Activated B cell treated with CpG ODN at 0.5 μM for 24 hours (primary cell): ENCODE measurements around the gene FOXO4. TPM values are rescaled to one million over a fixed set of nuclear protein-coding genes. Genes with fewer than 3 reads are reported as not detected.
A peak's percentile ranks its signal among the peaks of the same experiment; 100 is the strongest.

Source experiments
- ATAC-seq: fragments of 200-7000 bp; cut with Tn5 transposase; one replicate; pipeline ENCODE4 v1.10.0; 2021; ENCODE audit warnings: low read depth, mild to moderate bottlenecking, moderate library complexity
- CTCF ChIA-PET: fragments of 350-600 bp; sonication (Branson Sonifier 250); formaldehyde crosslinking; loops from one replicate; lab custom pipeline; 2021; ENCODE audit warnings: antibody characterized with exemption; lab: Charles Lee
- POLR2A ChIA-PET: fragments of 350-600 bp; sonication (Branson Sonifier 250); formaldehyde crosslinking; loops from one replicate; lab custom pipeline; 2021; ENCODE audit warnings: antibody characterized with exemption; lab: Charles Lee
- DNase-seq: peaks from one replicate; pipeline ENCODE4 v3.0.0; 2022
- H3K27ac Mint-ChIP-seq: one replicate; pipeline ENCODE4 v1.8.0; 2020; ENCODE audit warnings: mixed read lengths
- H3K27me3 Mint-ChIP-seq: one replicate; pipeline ENCODE4 v1.8.0; 2021; ENCODE audit warnings: mixed read lengths
- H3K36me3 Mint-ChIP-seq: one replicate; pipeline ENCODE4 v1.8.0; 2021; ENCODE audit warnings: low read depth, mixed read lengths
- H3K4me1 Mint-ChIP-seq: one replicate; pipeline ENCODE4 v1.8.0; 2021; ENCODE audit warnings: mixed read lengths
- H3K4me3 Mint-ChIP-seq: one replicate; pipeline ENCODE4 v1.8.0; 2020; ENCODE audit warnings: mild to moderate bottlenecking, mixed read lengths
- H3K9me3 Mint-ChIP-seq: one replicate; pipeline ENCODE4 v1.8.0; 2020; ENCODE audit warnings: mixed read lengths
- intact Hi-C: fragments of 100-400 bp; cut with micrococcal nuclease; formaldehyde crosslinking; loops from one replicate; pipeline ENCODE4 v1.15.1; 2024
- total RNA-seq: library from RNA; stranded (reverse); gene quantifications from 2 replicates; pipeline ENCODE4 v1.2.3, GENCODE V29; 2022
- TF ChIP-seq, protein P1 (sequence below): fragments of 200-600 bp; IDR thresholded peaks from one replicate; pipeline ENCODE4 v1.8.0; 2022; ENCODE audit warnings: antibody characterized with exemption, mild to moderate bottlenecking

Gene FOXO4
- total RNA-seq, 1 donor from 2014 or later = 16.1 TPM

DNA sequence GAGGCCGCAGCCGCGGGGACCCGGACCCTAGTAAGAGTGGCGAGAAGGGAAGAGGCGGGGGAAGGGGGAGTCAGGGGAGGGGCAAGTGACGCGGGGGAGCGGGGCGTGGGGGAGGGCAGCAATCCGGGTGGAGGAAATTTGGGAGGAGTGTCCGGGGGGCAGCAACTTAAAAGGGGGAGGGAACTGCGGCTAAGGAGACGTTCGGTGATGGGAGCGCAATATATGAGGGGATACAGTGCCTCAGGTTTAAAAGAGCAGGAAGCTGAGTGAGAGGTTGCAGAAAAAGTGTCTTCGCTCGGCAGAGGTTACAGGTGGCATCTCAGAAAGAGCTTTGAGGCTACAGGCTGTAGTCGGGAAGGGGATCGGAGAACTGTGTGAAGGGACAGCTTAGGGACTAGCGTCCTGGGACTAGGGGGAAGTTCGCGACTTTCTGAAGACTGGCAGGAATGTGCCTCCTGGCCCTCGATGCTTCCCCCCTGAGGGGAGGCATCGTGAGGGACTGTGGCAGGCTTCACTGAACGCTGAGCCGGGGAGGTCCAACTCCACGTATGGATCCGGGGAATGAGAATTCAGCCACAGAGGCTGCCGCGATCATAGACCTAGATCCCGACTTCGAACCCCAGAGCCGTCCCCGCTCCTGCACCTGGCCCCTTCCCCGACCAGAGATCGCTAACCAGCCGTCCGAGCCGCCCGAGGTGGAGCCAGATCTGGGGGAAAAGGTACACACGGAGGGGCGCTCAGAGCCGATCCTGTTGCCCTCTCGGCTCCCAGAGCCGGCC, 519 bp downstream of the FOXO4 start:
- CTCF ChIA-PET = no interaction called here
- no peaks in the 10 kb centered on the region for H3K9me3 Mint-ChIP-seq

DNA sequence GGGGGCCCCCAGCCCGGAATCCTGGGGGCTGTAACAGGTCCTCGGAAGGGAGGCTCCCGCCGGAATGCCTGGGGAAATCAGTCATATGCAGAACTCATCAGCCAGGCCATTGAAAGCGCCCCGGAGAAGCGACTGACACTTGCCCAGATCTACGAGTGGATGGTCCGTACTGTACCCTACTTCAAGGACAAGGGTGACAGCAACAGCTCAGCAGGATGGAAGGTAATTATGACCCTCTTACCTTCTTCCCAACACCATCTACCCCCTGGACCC, 1.0 kb downstream of the FOXO4 start:
- POLR2A ChIA-PET = interaction anchor here (0.7 to 4.0 kb wide), 3 partner anchors 15 to 187 kb away, joined by 3 to 36 read pairs (median 13); partner anchors contain the start of genes IL2RG, MED12 and NONO
- Mint-ChIP-seq H3K27ac (no peak overlapping the region), H3K4me3 (peak overlapping the region; percentile 95), H3K4me1 (peaks cover 26% of the 10 kb centered on the region), H3K9me3 (no peaks in the 10 kb centered on the region), H3K27me3 (no peaks in the 10 kb centered on the region), H3K36me3 (peaks cover 5% of the 10 kb centered on the region)
- no peak for DNase-seq
- TF ChIP-seq, protein P1, sequence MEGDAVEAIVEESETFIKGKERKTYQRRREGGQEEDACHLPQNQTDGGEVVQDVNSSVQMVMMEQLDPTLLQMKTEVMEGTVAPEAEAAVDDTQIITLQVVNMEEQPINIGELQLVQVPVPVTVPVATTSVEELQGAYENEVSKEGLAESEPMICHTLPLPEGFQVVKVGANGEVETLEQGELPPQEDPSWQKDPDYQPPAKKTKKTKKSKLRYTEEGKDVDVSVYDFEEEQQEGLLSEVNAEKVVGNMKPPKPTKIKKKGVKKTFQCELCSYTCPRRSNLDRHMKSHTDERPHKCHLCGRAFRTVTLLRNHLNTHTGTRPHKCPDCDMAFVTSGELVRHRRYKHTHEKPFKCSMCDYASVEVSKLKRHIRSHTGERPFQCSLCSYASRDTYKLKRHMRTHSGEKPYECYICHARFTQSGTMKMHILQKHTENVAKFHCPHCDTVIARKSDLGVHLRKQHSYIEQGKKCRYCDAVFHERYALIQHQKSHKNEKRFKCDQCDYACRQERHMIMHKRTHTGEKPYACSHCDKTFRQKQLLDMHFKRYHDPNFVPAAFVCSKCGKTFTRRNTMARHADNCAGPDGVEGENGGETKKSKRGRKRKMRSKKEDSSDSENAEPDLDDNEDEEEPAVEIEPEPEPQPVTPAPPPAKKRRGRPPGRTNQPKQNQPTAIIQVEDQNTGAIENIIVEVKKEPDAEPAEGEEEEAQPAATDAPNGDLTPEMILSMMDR = no peak
- CTCF ChIA-PET = no interaction called here
- intact Hi-C loops = loop anchor here (2.0 to 10.0 kb wide), 2 partner anchors 188 to 962 kb away; partner anchors contain the start of gene IGBP1
- ATAC-seq = no peak

More for the DNA sequence above, 519 bp downstream of the FOXO4 start:
- Mint-ChIP-seq H3K4me3 (peak overlapping the region; percentile 95), H3K27ac (peak overlapping the region; percentile 93), H3K4me1 (peaks cover 26% of the 10 kb centered on the region), H3K36me3 (peaks cover 2% of the 10 kb centered on the region), H3K27me3 (no peaks in the 10 kb centered on the region)
- POLR2A ChIA-PET = interaction anchor here (0.7 to 4.0 kb wide), 4 partner anchors 15 to 270 kb away, joined by 3 to 36 read pairs (median 8); partner anchors contain the start of genes IL2RG, MED12, NONO and TAF1
- ATAC-seq (peak; percentile 55), DNase-seq (peak; percentile 20)
- TF ChIP-seq, protein P1 = no peak
- intact Hi-C loops = loop anchor here (1.0 to 10.0 kb wide), 6 partner anchors 22 to 961 kb away; partner anchors contain the start of genes IGBP1, MED12, SNX12 and TAF1

DNA sequence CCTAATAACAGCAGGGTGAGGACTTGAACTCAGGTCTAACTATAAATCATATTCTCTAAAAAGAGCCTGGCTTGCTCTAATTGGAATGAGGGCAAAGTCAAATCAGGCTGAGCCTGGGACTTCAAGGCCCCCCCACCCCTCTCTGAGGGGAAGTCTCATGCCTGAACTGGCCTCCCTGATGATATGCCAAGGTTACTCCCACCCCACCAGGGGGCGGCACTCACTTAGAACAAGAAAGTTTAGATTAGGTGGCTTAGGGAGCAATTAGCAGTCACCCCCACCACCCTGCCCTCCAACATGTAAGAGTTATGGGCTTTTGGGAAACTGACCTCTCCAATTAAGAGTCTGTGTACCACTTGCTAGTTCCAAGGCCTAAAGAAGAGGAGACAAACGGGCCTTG, 2.7 kb downstream of the FOXO4 start:
- CTCF ChIA-PET = interaction anchor here (1.0 kb wide), 1 partner anchor 31 kb away, joined by 3 read pairs; no protein-coding TSS in a partner anchor
- no peak overlapping the region for H3K27ac Mint-ChIP-seq
- H3K4me1 Mint-ChIP-seq = peaks cover 34% of the 10 kb centered on the region
- DNase-seq = peak; percentile 53
- no peaks in the 10 kb centered on the region for H3K27me3 Mint-ChIP-seq
- intact Hi-C loops = loop anchor here (1.0 to 10.0 kb wide), 4 partner anchors 13 to 964 kb away; partner anchors contain the start of genes IGBP1 and IL2RG
- peaks cover 5% of the 10 kb centered on the region for H3K36me3 Mint-ChIP-seq
- H3K9me3 Mint-ChIP-seq = no peaks in the 10 kb centered on the region
- H3K4me3 Mint-ChIP-seq = peak overlapping the region; percentile 46
- ATAC-seq = peak; percentile 51
- TF ChIP-seq, protein P1 = no peak
- POLR2A ChIA-PET = interaction anchor here (1.1 to 4.0 kb wide), 4 partner anchors 10 to 31 kb away, joined by 3 to 36 read pairs (median 7); partner anchors contain the start of genes IL2RG and MED12

DNA sequence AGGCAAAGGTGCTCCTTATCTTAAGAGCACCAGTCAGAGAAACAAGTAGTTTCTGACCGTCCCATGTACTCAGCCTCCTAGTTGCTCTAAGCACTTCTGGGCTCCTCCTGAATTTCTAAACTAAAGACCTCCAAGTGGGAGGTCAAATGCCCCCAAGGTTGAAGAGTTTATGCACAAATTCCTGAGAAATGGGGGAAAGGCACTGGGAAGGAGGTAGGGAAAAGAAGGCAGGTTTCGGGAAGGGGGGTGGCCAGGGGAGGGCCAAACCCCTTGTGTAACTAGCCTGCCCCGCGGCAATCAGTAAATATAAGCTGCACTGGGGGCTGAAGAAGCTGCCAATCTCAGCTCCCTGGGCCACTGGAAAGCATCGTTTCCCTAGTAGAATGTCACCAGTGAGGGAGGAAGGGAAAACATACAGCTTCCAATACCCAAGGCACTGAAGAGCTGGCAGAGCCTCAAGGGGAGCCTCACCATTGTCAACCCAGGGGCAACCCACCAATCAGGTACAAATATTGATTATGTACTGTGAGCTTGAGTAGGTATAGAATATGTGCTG, 3.4 kb downstream of the FOXO4 start:
- CTCF ChIA-PET = interaction anchor here (1.0 to 4.1 kb wide), 4 partner anchors 12 to 101 kb away, joined by 3 to 32 read pairs (median 14); partner anchors contain the start of genes IL2RG and MED12
- Mint-ChIP-seq H3K27me3 (no peaks in the 10 kb centered on the region), H3K4me3 (no peak overlapping the region), H3K36me3 (peaks cover 5% of the 10 kb centered on the region), H3K4me1 (peaks cover 41% of the 10 kb centered on the region), H3K9me3 (no peaks in the 10 kb centered on the region), H3K27ac (no peak overlapping the region)
- TF ChIP-seq, protein P1 = no peak
- no peak for DNase-seq
- no peak for ATAC-seq
- POLR2A ChIA-PET = interaction anchor here (1.4 to 8.2 kb wide), 4 partner anchors 9 to 83 kb away, joined by 3 to 89 read pairs (median 40); partner anchors contain the start of genes IL2RG and MED12
- intact Hi-C loops = loop anchor here (1.0 to 10.0 kb wide), 4 partner anchors 12 to 964 kb away; partner anchors contain the start of genes IGBP1 and IL2RG
